ENCODE data around the gene FHDC1.

- no peak for TF ChIP-seq CTCF (IDR thresholded peaks at IDR 0.05)
- no peak for TF ChIP-seq IRF2 (CRISPR knock-in tag; IDR thresholded peaks at IDR 0.05; ENCODE audit: borderline replicate concordance, low read depth)
- TF ChIP-seq MAX (CRISPR knock-in tag; IDR thresholded peaks at IDR 0.05) = no peak
- TF ChIP-seq RORB (CRISPR knock-in tag; IDR thresholded peaks at IDR 0.05) = no peak
- TF ChIP-seq SOX15 (CRISPR knock-in tag; IDR thresholded peaks at IDR 0.05) = no peak
- TF ChIP-seq RELA (CRISPR knock-in tag; IDR thresholded peaks at IDR 0.05; ENCODE audit: borderline replicate concordance) = no peak
- TF ChIP-seq CBFB (CRISPR knock-in tag; IDR thresholded peaks at IDR 0.05; ENCODE audit: low read depth) = no peak
- TF ChIP-seq ZNF121 (CRISPR knock-in tag; IDR thresholded peaks at IDR 0.05) = no peak
- no peak for TF ChIP-seq ZNF423 (CRISPR knock-in tag; IDR thresholded peaks at IDR 0.05)
- TF ChIP-seq USF2 (CRISPR knock-in tag; IDR thresholded peaks at IDR 0.05) = no peak
- no peak for TF ChIP-seq ATF1 (CRISPR knock-in tag; IDR thresholded peaks at IDR 0.05)
Measured at GRCh38 chr4:152964335-152964734, 28.2 kb downstream of the FHDC1 start.

Measured in WTC11 (cell line).